ENCODE results near the gene USP19. TPM values are rescaled to one million over a fixed set of nuclear protein-coding genes. Genes with fewer than 3 reads are reported as not detected.

USP19 gene
- total RNA-seq, 1 donor from 2014 or later = 75.3 TPM

DNA sequence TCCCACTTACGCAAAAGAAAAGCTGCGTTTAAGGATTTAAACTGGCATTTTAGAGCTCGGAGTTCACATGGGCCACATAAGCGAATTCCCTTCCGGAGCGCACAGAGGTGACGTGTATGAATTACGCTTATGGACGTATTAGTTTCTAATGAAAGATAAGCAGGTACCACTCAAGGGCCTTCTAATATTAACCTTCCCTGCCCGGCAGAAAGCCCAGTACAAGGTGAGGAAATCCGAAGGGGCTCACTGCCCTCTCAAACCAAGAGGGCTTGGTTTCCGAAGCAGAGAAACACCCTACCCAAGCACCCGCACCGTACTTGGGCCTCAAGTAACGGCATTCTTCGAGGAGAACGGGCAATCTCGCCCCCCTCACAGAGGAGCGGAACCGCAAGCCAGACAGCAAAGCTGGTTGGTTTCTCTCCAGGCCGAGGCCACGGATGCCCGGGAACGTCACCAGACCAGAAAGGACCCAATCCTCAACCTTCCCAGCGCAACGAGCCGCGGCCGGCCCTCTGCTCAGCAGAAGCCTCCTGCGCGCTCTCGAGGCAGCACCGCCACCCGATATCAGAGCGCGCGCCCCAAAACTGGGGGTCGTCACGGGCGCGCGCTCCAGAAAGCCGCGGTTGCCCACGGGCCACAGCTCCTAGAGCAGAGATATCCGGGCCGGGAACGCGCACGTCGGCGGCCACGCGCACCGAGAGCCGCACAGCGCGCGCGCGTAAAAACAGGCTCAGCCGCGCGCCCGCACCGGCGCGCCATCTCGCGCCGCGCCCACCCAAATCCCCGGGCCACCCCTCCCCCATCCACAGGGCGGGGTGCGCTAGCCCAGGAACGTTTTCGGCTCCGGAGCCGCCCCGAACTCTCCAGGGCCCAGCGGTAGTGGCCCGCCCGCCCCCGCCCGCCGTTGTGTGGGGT, 27.4 kb downstream of the USP19 start:
- Mint-ChIP-seq H3K4me3 (peak overlapping the region; percentile 97), H3K9me3 (no peaks in the 10 kb centered on the region), H3K4me1 (peaks cover 48% of the 10 kb centered on the region), H3K36me3 (ENCODE audit: low read depth) (peaks cover 39% of the 10 kb centered on the region), H3K27ac (peak overlapping the region; percentile 89), H3K27me3 (no peaks in the 10 kb centered on the region)
- DNase-seq (peak; percentile 82), ATAC-seq (ENCODE audit: low read depth) (peak; percentile 33)
- intact Hi-C loops (cut with micrococcal nuclease) = loop anchor here (1.0 to 10.0 kb wide), 4 partner anchors 319 to 1006 kb away; partner anchors contain the start of genes SLC26A6 and TCTA
- TF ChIP-seq CTCF (IDR thresholded peaks at IDR 0.05) = no peak
- ChIA-PET CTCF (interaction anchor here (0.9 to 3.4 kb wide), 11 partner anchors 11 to 322 kb away, joined by 3 to 48 read pairs (median 4); partner anchors contain the start of genes IMPDH2, NDUFAF3, QARS1 and USP4), POLR2A (interaction anchor here (0.6 to 4.7 kb wide), 37 partner anchors 11 to 1258 kb away, joined by 3 to 76 read pairs (median 7); partner anchors contain the start of genes ARIH2, C3orf62, CYB561D2 and DAG1)

GRCh38 chr3:49081429-49081828, 39.2 kb downstream of the USP19 start:
- Mint-ChIP-seq H3K4me1 (peaks cover 12% of the 10 kb centered on the region), H3K27me3 (no peaks in the 10 kb centered on the region), H3K9me3 (no peaks in the 10 kb centered on the region), H3K36me3 (ENCODE audit: low read depth) (peaks cover 22% of the 10 kb centered on the region), H3K27ac (no peak overlapping the region), H3K4me3 (no peak overlapping the region)
- DNase-seq (no peak), ATAC-seq (ENCODE audit: low read depth) (no peak)
- CTCF ChIA-PET = no interaction called here
- POLR2A ChIA-PET = interaction anchor here (4.8 kb wide), 1 partner anchor 12 kb away, joined by 26 read pairs; the partner anchor contains the start of gene QRICH1
- intact Hi-C loops (cut with micrococcal nuclease) = no loop called here
- TF ChIP-seq CTCF (IDR thresholded peaks at IDR 0.05) = no peak

- POLR2A ChIA-PET = no interaction called here
These were observed 41.4 kb downstream of the USP19 start for GRCh38 chr3:49079270-49079669.

GRCh38 chr3:49076646-49077045, 44.0 kb downstream of the USP19 start:
- DNase-seq (no peak), ATAC-seq (ENCODE audit: low read depth) (no peak)
- POLR2A ChIA-PET = interaction anchor here (0.6 to 1.2 kb wide), 2 partner anchors 18 to 48 kb away, joined by 3 to 4 read pairs; partner anchors contain the start of genes IMPDH2 and QRICH1
- Mint-ChIP-seq H3K27me3 (no peaks in the 10 kb centered on the region), H3K9me3 (no peaks in the 10 kb centered on the region), H3K4me3 (no peak overlapping the region), H3K4me1 (peaks cover 12% of the 10 kb centered on the region), H3K27ac (no peak overlapping the region), H3K36me3 (ENCODE audit: low read depth) (peaks cover 60% of the 10 kb centered on the region)
- intact Hi-C loops (cut with micrococcal nuclease) = loop anchor here (5.0 kb wide), 1 partner anchor 34 kb away; no protein-coding TSS in a partner anchor
- no peak for TF ChIP-seq CTCF (IDR thresholded peaks at IDR 0.05)
- CTCF ChIA-PET = no interaction called here

More at GRCh38 chr3:49079270-49079669, 41.4 kb downstream of the USP19 start:
- intact Hi-C loops (cut with micrococcal nuclease) = loop anchor here (5.0 kb wide), 1 partner anchor 37 kb away; no protein-coding TSS in a partner anchor
- no peak for ATAC-seq (ENCODE audit: low read depth)
- Mint-ChIP-seq H3K36me3 (ENCODE audit: low read depth) (peaks cover 37% of the 10 kb centered on the region), H3K27me3 (no peaks in the 10 kb centered on the region), H3K4me3 (no peak overlapping the region), H3K4me1 (peaks cover 12% of the 10 kb centered on the region), H3K27ac (no peak overlapping the region), H3K9me3 (no peaks in the 10 kb centered on the region)
- CTCF ChIA-PET = no interaction called here
- no peak for TF ChIP-seq CTCF (IDR thresholded peaks at IDR 0.05)
- no peak for DNase-seq

DNA sequence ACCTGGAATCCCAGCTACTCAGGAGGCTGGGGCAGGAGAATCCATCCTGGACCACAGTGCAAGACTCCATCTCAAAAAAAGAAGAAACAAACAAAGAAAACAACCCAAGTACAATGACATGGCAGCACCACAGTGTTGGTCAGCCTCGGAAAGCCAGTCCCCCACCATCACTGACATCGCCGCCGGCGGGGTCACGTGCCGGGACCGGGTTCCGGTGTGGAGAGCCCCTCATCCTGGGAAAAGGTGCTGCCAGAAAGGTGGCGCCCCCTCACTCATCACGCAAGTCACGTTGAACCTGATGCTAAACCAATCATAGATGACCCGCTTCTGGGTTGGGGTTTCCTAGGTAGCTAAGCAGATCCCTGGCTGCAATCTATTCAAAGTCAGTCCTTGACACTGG, 44.5 kb downstream of the USP19 start:
- H3K9me3 Mint-ChIP-seq = no peaks in the 10 kb centered on the region
- H3K27me3 Mint-ChIP-seq = no peaks in the 10 kb centered on the region
- H3K27ac Mint-ChIP-seq = no peak overlapping the region
- ChIA-PET POLR2A (interaction anchor here (0.6 to 1.2 kb wide), 2 partner anchors 18 to 47 kb away, joined by 3 to 4 read pairs; partner anchors contain the start of genes IMPDH2 and QRICH1), CTCF (no interaction called here)
- intact Hi-C loops (cut with micrococcal nuclease) = loop anchor here (5.0 kb wide), 1 partner anchor 34 kb away; no protein-coding TSS in a partner anchor
- peaks cover 65% of the 10 kb centered on the region for H3K36me3 Mint-ChIP-seq (ENCODE audit: low read depth)
- TF ChIP-seq CTCF (IDR thresholded peaks at IDR 0.05) = no peak
- peaks cover 11% of the 10 kb centered on the region for H3K4me1 Mint-ChIP-seq
- DNase-seq (no peak), ATAC-seq (ENCODE audit: low read depth) (no peak)
- H3K4me3 Mint-ChIP-seq = no peak overlapping the region

Data from activated B cell treated with CpG ODN at 0.5 μM for 24 hours (primary cell).